Muscle layer of colon (tissue), 2 donors: ENCODE results near the gene GALNT9.
"Not testable (repeated sequence)": the region's sequence is repeated elsewhere in the genome, so short reads cannot be mapped to it uniquely, and the experiment has no call there.

Experiments used
- H3K27ac ChIP-seq: one replicate; pipeline ENCODE4 v1.7.0; 2013; ENCODE audit warnings: low read depth, mild to moderate bottlenecking, low read length, moderate library complexity
- H3K27me3 ChIP-seq, 2 donors: one replicate each; pipeline ENCODE4 v1.7.0; 2013; ENCODE audit warnings: low read length in 2 of 2, mild to moderate bottlenecking in 2 of 2; ENCODE audit not compliant: insufficient read depth in 2 of 2, control insufficient read depth in 1 of 2
- H3K36me3 ChIP-seq: one replicate; pipeline ENCODE4 v1.7.0; 2013; ENCODE audit warnings: mild to moderate bottlenecking, low read length; ENCODE audit not compliant: insufficient read depth
- H3K4me1 ChIP-seq: one replicate; pipeline ENCODE4 v1.7.0; 2013; ENCODE audit warnings: mild to moderate bottlenecking, low read length; ENCODE audit not compliant: insufficient read depth
- H3K4me3 ChIP-seq, 2 donors: one replicate each; pipeline ENCODE4 v1.7.0; 2013; ENCODE audit warnings: low read length in 2 of 2, low read depth in 1 of 2, mild to moderate bottlenecking in 1 of 2, moderate library complexity in 1 of 2
- H3K9ac ChIP-seq: one replicate; pipeline ENCODE4 v1.7.0; 2013; ENCODE audit warnings: low read length
- H3K9me3 ChIP-seq: one replicate; pipeline ENCODE4 v1.7.0; 2013; ENCODE audit warnings: mild to moderate bottlenecking, low read length
- donor health status: abdominal sarcoma.
- donor health status: Adenocarcinoma of cecum.

GALNT9 gene

DNA sequence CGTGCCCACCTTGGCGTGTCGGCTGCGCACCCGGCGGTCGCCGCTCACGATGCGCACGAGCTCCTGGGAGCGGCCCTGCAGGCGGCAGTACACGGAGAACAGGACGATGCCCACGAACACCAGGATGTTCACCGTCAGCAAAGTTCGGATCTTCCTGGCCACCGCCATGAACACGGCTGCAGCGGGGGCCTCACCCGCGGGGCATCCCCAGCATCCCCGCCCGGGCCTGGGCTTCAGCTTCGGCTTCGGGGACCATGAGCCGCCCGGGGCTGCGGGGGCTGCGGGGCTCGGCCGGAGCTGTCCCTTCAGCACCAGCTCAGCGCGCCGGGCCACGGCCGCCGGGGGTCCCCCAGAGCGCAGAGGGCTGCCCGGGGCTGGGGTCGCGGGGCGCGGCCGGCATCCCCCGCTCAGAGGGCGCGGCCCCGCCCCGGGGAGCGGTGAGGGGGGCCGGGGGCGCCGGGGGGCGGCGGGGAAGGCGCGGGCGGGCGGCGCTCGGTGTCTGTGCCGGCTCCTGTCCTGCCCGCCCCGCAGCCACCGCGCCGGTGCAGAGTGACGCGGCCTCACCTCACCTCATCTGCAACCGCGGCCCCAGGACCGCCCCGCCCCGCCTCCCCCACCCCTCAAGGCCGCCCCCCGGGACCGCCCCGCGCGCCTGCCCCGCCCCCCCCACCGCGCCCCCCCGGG, at the start of gene GALNT9:
Gene GALNT9 (minus strand): TSS at position 554 of the 684 bp plus-strand sequence. CDS start 386 bp downstream, at position 168.
- Histone ChIP-seq H3K4me3 (no peak within 1 kb of the TSS), H3K27ac (peak within 1 kb of the TSS; percentile 27), H3K27me3 (peaks cover 33 to 52% of the 10 kb centered on the region in 2 donors), H3K9ac (no peak within 1 kb of the TSS), H3K9me3 (no peaks in the 10 kb centered on the region), H3K36me3 (no peaks in the 10 kb centered on the region), H3K4me1 (peaks cover 27% of the 10 kb centered on the region)

GRCh38 chr12:132379057-132379456, 49.7 kb upstream of the GALNT9 start:
- H3K9ac ChIP-seq, H3K4me3 ChIP-seq, H3K9me3 ChIP-seq, H3K27ac ChIP-seq, H3K4me1 ChIP-seq, H3K36me3 ChIP-seq: not testable (repeated sequence)
- H3K27me3 ChIP-seq: peaks cover 34 to 46% of the 10 kb centered on the region in 2 donors

DNA sequence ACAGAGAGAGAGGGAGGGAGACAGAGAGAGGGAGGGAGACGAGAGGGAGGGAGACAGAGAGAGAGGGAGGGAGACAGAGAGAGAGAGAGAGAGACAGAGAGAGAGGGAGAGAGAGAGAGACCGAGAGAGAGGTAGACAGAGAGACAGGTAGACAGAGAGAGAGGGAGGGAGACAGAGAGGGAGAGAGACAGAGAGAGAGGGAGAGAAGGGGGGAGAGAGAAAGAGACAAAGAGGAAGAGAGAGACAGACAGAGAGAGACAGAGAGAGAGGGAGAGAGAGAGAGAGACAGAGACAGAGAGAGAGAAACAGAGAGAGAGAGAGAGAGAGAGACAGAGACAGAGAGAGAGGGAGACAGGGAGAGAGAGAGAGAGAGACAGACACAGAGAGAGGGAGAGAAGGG, 47.8 kb upstream of the GALNT9 start:
- peaks cover 37 to 60% of the 10 kb centered on the region in 2 donors for H3K27me3 ChIP-seq
- no peak overlapping the region for H3K4me3 ChIP-seq
- no peaks in the 10 kb centered on the region for H3K9me3 ChIP-seq
- no peak overlapping the region for H3K9ac ChIP-seq
- H3K4me1 ChIP-seq: no peaks in the 10 kb centered on the region
- H3K36me3 ChIP-seq: no peaks in the 10 kb centered on the region
- no peak overlapping the region for H3K27ac ChIP-seq

- Histone ChIP-seq H3K9me3 (no peaks in the 10 kb centered on the region), H3K27me3 (peaks cover 35 to 62% of the 10 kb centered on the region in 2 donors), H3K4me1 (no peaks in the 10 kb centered on the region), H3K27ac (no peak overlapping the region), H3K4me3 (no peak overlapping the region), H3K36me3 (no peaks in the 10 kb centered on the region), H3K9ac (no peak overlapping the region)
Measured at GRCh38 chr12:132376464-132376830, 47.1 kb upstream of the GALNT9 start.

GRCh38 chr12:132375747-132376463, 46.5 kb upstream of the GALNT9 start:
- no peak overlapping the region for H3K27ac ChIP-seq
- H3K4me3 ChIP-seq: no peak overlapping the region
- H3K4me1 ChIP-seq: no peaks in the 10 kb centered on the region
- no peaks in the 10 kb centered on the region for H3K9me3 ChIP-seq
- no peaks in the 10 kb centered on the region for H3K36me3 ChIP-seq
- H3K9ac ChIP-seq: no peak overlapping the region
- peaks cover 36 to 62% of the 10 kb centered on the region in 2 donors for H3K27me3 ChIP-seq

DNA sequence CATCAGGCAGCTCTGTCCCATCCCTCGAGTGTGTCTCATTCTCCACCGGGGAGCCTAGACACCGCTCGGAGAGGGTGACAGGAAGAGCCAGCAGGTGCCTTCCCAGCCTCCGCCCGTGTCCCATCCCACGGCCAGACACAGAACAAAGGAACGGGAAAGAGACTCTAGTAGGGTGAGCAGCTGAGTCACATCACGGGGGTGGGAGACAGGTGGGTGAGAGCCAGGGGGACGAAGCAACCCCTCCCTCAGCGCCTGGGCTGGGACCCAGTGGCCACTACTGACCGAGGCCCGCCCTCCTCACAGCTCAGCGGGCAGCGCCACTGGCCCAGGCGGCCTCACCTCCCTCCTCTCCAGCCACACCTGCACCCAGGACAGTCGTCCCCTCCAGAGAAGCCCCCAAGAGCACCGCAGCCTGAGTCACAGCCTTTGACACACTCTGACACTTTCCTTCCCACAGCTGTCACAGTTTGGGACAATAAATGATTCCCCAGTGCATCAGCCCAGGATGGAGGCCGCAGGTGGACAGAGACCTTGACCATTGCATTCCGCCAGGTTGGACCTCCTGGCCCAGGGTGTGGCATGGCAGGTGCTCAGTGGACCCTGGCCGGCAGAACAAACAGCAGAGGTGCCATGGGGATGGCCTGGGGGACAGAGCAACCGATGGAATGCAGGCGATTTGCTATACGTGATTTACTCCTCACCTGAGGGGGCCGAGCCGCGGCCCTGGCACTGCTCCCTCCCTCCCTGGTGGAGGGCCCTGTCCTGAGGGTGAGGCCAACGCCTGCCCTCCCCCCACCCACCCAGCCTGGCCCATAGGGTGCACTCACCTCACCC, 45.4 kb upstream of the GALNT9 start:
- no peak overlapping the region for H3K27ac ChIP-seq
- no peaks in the 10 kb centered on the region for H3K4me1 ChIP-seq
- H3K9me3 ChIP-seq: no peaks in the 10 kb centered on the region
- H3K27me3 ChIP-seq: peaks cover 45 to 61% of the 10 kb centered on the region in 2 donors
- no peak overlapping the region for H3K4me3 ChIP-seq
- H3K9ac ChIP-seq: no peak overlapping the region
- H3K36me3 ChIP-seq: no peaks in the 10 kb centered on the region

GRCh38 chr12:132373901-132374611, 44.7 kb upstream of the GALNT9 start:
- Histone ChIP-seq H3K27me3 (peaks cover 45 to 53% of the 10 kb centered on the region in 2 donors), H3K27ac (no peak overlapping the region), H3K36me3 (no peaks in the 10 kb centered on the region)

GRCh38 chr12:132367852-132368251, 38.5 kb upstream of the GALNT9 start:
- no peak overlapping the region for H3K27ac ChIP-seq
- H3K4me3 ChIP-seq: no peak overlapping the region
- H3K9me3 ChIP-seq: no peaks in the 10 kb centered on the region
- no peaks in the 10 kb centered on the region for H3K4me1 ChIP-seq
- no peaks in the 10 kb centered on the region for H3K36me3 ChIP-seq
- peaks cover 10 to 19% of the 10 kb centered on the region in 2 donors for H3K27me3 ChIP-seq
- no peak overlapping the region for H3K9ac ChIP-seq

More at GRCh38 chr12:132373901-132374611, 44.7 kb upstream of the GALNT9 start:
- Histone ChIP-seq H3K9ac (no peak overlapping the region), H3K4me1 (no peaks in the 10 kb centered on the region), H3K4me3 (no peak overlapping the region), H3K9me3 (no peaks in the 10 kb centered on the region)

DNA sequence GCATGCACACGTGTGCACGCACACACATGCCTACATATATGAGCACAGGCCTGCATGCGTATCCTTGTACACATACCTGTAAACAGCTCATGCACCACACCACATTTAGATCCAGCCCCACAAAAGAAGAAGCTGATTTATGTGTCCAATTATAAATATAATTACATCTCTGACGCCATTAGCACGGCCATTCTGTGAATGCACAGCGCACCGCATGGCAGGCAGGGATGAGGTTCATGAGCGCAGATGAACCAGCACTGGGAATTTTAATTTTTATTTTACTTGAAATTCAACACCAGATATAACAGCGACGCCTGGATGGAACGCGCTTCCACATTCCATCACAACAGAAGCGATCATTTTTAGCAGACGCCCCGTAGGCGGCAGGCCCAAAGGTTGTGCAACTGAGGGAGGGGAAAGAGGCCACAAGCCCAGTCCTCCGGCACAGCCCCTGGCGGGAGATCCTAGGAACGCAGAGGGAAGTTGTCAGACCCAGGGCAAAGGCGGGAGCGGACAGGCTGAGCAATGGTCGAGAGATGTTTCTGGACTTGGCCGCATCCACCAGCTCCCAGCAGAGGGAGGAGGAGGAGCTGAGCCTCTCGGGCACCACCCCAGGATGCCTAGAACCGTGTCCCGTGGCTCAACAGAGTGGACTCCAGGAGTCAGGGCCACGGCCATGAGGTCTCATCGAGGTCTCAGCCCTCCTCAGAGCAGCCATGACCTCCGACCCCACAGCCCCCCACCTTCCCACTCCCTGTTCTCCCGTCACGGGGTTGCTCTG, 37.9 kb upstream of the GALNT9 start:
- Histone ChIP-seq H3K4me1 (no peaks in the 10 kb centered on the region), H3K36me3 (no peaks in the 10 kb centered on the region), H3K27ac (no peak overlapping the region), H3K4me3 (no peak overlapping the region), H3K9ac (no peak overlapping the region), H3K9me3 (no peaks in the 10 kb centered on the region), H3K27me3 (peaks cover 10 to 13% of the 10 kb centered on the region in 2 donors)

GRCh38 chr12:132366341-132366861, 37.0 kb upstream of the GALNT9 start:
- H3K4me1 ChIP-seq: no peaks in the 10 kb centered on the region
- H3K27me3 ChIP-seq: peaks cover 9 to 10% of the 10 kb centered on the region in 2 donors
- no peak overlapping the region for H3K4me3 ChIP-seq
- H3K36me3 ChIP-seq: no peaks in the 10 kb centered on the region
- no peak overlapping the region for H3K9ac ChIP-seq
- H3K9me3 ChIP-seq: no peaks in the 10 kb centered on the region
- H3K27ac ChIP-seq: no peak overlapping the region
